ENCODE data around the gene TCF20. TPM values are rescaled to one million over a fixed set of nuclear protein-coding genes. Genes with fewer than 3 reads are reported as not detected.

Gene TCF20
- total and polyA plus RNA-seq, 2 donors (not counting 1 experiment from before 2014, with no cell fraction given) = 16.4 to 81.3 TPM

DNA sequence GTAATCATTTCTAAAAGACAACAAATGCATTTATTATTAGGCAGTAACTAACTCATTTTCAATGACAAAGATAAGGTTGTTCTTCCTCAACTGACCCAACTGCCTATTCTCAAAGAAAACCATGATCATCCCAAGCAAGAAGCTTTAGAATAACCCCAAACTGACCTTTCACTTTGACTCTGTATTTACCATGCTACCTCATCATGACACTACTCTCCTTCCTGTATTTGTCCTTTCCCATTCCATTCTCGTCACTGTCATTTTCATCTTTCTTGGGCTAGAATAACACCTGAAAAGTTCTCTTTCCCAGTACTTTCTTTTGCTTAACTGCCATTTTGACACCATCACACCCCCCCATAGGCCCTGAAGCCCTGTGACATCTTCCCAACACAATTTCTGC lies 48.3 kb downstream of the TCF20 start:
- no peaks in the 10 kb centered on the region for H3K9me3 Mint-ChIP-seq (ENCODE audit: insufficient read depth)
- no peak for DNase-seq
- Histone ChIP-seq H3K4me1 (ENCODE audit: control insufficient read depth in 2 of 2, insufficient read depth in 2 of 2, low read length in 2 of 2) (peaks cover 3 to 14% of the 10 kb centered on the region in 2 donors), H3K4me3 (ENCODE audit: control extremely low read depth in 1 of 5, extremely low read depth in 1 of 5, insufficient read depth in 1 of 5, low read depth in 2 of 5, low read length in 4 of 5) (no peak overlapping the region), H3K9me3 (ENCODE audit: control extremely low read depth in 1 of 3, control insufficient read depth in 2 of 3, insufficient read depth in 1 of 3, low read length in 2 of 3) (no peaks in the 10 kb centered on the region), H3K27ac (ENCODE audit: low read length in 2 of 2) (no peak overlapping the region), H3K27me3 (replicated peaks in 1 of 4; ENCODE audit: control extremely low read depth in 1 of 4, control insufficient read depth in 3 of 4, insufficient read depth in 4 of 4, low read length in 3 of 4) (no peaks in the 10 kb centered on the region), H4K20me1 (ENCODE audit: control insufficient read depth, insufficient read depth, low read length, poor library complexity, severe bottlenecking) (peaks cover 97% of the 10 kb centered on the region), H3K79me2 (ENCODE audit: control insufficient read depth, insufficient read depth, low read length) (peaks cover 99% of the 10 kb centered on the region), H2AFZ (ENCODE audit: insufficient read depth, low read depth, low read length, poor library complexity, severe bottlenecking) (no peak overlapping the region), H3K9ac (ENCODE audit: low read length) (no peak overlapping the region), H3K36me3 (replicated peaks in 1 of 2; ENCODE audit: control extremely low read depth in 1 of 2, control insufficient read depth in 1 of 2, extremely low read depth in 1 of 2, insufficient read depth in 2 of 2, low read length in 1 of 2) (no peaks in the 10 kb centered on the region), H3K4me2 (replicated peaks; ENCODE audit: low read depth, low read length, poor library complexity, severe bottlenecking) (no peak overlapping the region)
- ATAC-seq (ENCODE audit: low read depth) = no peak
- 87% methylated on average over 1 of the region's 1 CpG for WGBS (ENCODE audit: insufficient coverage)
- H3K27ac Mint-ChIP-seq = no peak overlapping the region
- H3K27me3 Mint-ChIP-seq = no peaks in the 10 kb centered on the region
- no peak for TF ChIP-seq EZH2 (IDR thresholded peaks at IDR 0.05; ENCODE audit: borderline replicate concordance, insufficient read depth, low read depth, low read length, poor library complexity, severe bottlenecking)
- TF ChIP-seq, protein P1, sequence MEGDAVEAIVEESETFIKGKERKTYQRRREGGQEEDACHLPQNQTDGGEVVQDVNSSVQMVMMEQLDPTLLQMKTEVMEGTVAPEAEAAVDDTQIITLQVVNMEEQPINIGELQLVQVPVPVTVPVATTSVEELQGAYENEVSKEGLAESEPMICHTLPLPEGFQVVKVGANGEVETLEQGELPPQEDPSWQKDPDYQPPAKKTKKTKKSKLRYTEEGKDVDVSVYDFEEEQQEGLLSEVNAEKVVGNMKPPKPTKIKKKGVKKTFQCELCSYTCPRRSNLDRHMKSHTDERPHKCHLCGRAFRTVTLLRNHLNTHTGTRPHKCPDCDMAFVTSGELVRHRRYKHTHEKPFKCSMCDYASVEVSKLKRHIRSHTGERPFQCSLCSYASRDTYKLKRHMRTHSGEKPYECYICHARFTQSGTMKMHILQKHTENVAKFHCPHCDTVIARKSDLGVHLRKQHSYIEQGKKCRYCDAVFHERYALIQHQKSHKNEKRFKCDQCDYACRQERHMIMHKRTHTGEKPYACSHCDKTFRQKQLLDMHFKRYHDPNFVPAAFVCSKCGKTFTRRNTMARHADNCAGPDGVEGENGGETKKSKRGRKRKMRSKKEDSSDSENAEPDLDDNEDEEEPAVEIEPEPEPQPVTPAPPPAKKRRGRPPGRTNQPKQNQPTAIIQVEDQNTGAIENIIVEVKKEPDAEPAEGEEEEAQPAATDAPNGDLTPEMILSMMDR (IDR thresholded peaks at IDR 0.05) = no peak
- ChIA-PET POLR2A (interaction anchor here (0.7 kb wide), 1 partner anchor 74 kb away, joined by 7 read pairs; no protein-coding TSS in a partner anchor), CTCF (no interaction called here)
- no peak overlapping the region for H3K4me3 Mint-ChIP-seq
- H3K4me1 Mint-ChIP-seq = peaks cover 43% of the 10 kb centered on the region
- intact Hi-C loops (cut with micrococcal nuclease) = no loop called here

Other genes with a start within 250 kb of the TCF20 start
- 20.2 and 21.0 TPM in 2 replicates for gene NAGA, start 199.8 kb downstream of the TCF20 start, total RNA-seq
- 7.0 and 13.2 TPM in 2 replicates for gene NAGA, start 199.8 kb downstream of the TCF20 start, polyA plus RNA-seq
- 3.2 and 3.8 TPM in 2 replicates for gene PHETA2, start 196.4 kb downstream of the TCF20 start, total RNA-seq
- 1.1 TPM in 2 replicates for gene PHETA2, start 196.4 kb downstream of the TCF20 start, polyA plus RNA-seq
- gene SMDT1, start 191.0 kb downstream of the TCF20 start, total RNA-seq = 133 and 140 TPM in 2 replicates
- 79.0 and 122 TPM in 2 replicates for gene SMDT1, start 191.0 kb downstream of the TCF20 start, polyA plus RNA-seq
- gene NDUFA6, start 179.9 kb downstream of the TCF20 start, total RNA-seq = 47.8 and 51.5 TPM in 2 replicates
- 26.2 and 49.0 TPM in 2 replicates for gene NDUFA6, start 179.9 kb downstream of the TCF20 start, polyA plus RNA-seq
- gene CYP2D6, start 139.8 kb downstream of the TCF20 start, total RNA-seq = 3.9 TPM in 2 replicates
- gene CYP2D6, start 139.8 kb downstream of the TCF20 start, polyA plus RNA-seq = 3.1 and 7.4 TPM in 2 replicates
- 0.27 and 0.32 TPM in 2 replicates for gene NFAM1, start 161.8 kb upstream of the TCF20 start, total RNA-seq
- gene NFAM1, start 161.8 kb upstream of the TCF20 start, polyA plus RNA-seq = 0.29 and 0.52 TPM in 2 replicates
- gene RRP7A, start 249.1 kb upstream of the TCF20 start, total RNA-seq = 94.5 and 98.5 TPM in 2 replicates
- 18.1 and 18.3 TPM in 2 replicates for gene RRP7A, start 249.1 kb upstream of the TCF20 start, polyA plus RNA-seq

Measured in B cell (primary cell).